NCI-H2196 treated with DMSO at 0.1 percent for 48 hours (cell line): ENCODE results near the gene FBP1.

Experiments
- DNase-seq: peaks from one replicate; lab custom pipeline; 2025; ENCODE audit not compliant: unreplicated experiment; lab: John Stamatoyannopoulos, UW

The FBP1 gene

GRCh38 chr9:94656200-94656599 is 16.9 kb upstream of the FBP1 start:
- DNase-seq: no peak

GRCh38 chr9:94655739-94656138 is 16.4 kb upstream of the FBP1 start:
- DNase-seq: no peak

GRCh38 chr9:94654165-94654894 is 15.0 kb upstream of the FBP1 start:
- no peak for DNase-seq

GRCh38 chr9:94650949-94651348 is 11.6 kb upstream of the FBP1 start:
- no peak for DNase-seq

- DNase-seq: no peak
Observed at GRCh38 chr9:94649100-94649819, 9.9 kb upstream of the FBP1 start.

GRCh38 chr9:94648185-94648584 is 8.9 kb upstream of the FBP1 start:
- no peak for DNase-seq

GRCh38 chr9:94645901-94646300 is 6.6 kb upstream of the FBP1 start:
- no peak for DNase-seq

GRCh38 chr9:94644543-94644942 is 5.2 kb upstream of the FBP1 start:
- no peak for DNase-seq

- no peak for DNase-seq
Observed at GRCh38 chr9:94643741-94644140, 4.4 kb upstream of the FBP1 start.

GRCh38 chr9:94643176-94643575 is 3.9 kb upstream of the FBP1 start:
- no peak for DNase-seq

GRCh38 chr9:94642501-94642900 is 3.2 kb upstream of the FBP1 start:
- no peak for DNase-seq

- no peak for DNase-seq
Observed at GRCh38 chr9:94639999-94640376, 670 bp upstream of the FBP1 start.

- no peak for DNase-seq
Observed at GRCh38 chr9:94638335-94639060, 820 bp downstream of the FBP1 start.

- DNase-seq: no peak
Observed at GRCh38 chr9:94632737-94633136, 6.6 kb downstream of the FBP1 start.

GRCh38 chr9:94631599-94631998 is 7.7 kb downstream of the FBP1 start:
- no peak for DNase-seq

GRCh38 chr9:94630833-94631232 is 8.5 kb downstream of the FBP1 start:
- DNase-seq: no peak

- DNase-seq: no peak
Observed at GRCh38 chr9:94630281-94630680, 9.0 kb downstream of the FBP1 start.

- DNase-seq: no peak
Observed at GRCh38 chr9:94627287-94627686, 12.0 kb downstream of the FBP1 start.

GRCh38 chr9:94625835-94626234 is 13.5 kb downstream of the FBP1 start:
- DNase-seq: no peak

GRCh38 chr9:94624629-94625028 is 14.7 kb downstream of the FBP1 start:
- no peak for DNase-seq

- DNase-seq: no peak
Observed at GRCh38 chr9:94623253-94623652, 16.1 kb downstream of the FBP1 start.
